Caki2 (cell line): ENCODE results near the gene FAM3B. TPM values are rescaled to one million over a fixed set of nuclear protein-coding genes. Genes with fewer than 3 reads are reported as not detected.

Source experiments
- DNase-seq: peaks from one replicate; pipeline ENCODE4 v3.0.0-alpha.2; 2015; ENCODE audit warnings: low read depth
- in situ Hi-C: cut with HindIII; loops from 2 replicates; pipeline ENCODE4 v1.10.0; 2016; ENCODE audit warnings: low sequenced_read_pairs, low pct_unique_long_range_greater_than_20kb, mixed read lengths
- total RNA-seq: library from RNA; depleted of rRNA; stranded (reverse); fragments of >200 nt; shearing (Covaris generic); gene quantifications from 2 replicates; pipeline ENCODE4 v1.2.3, GENCODE V29; 2014; ENCODE audit warnings: low replicate concordance

Gene FAM3B
- total RNA-seq, 1 experiment from 2014 or later: not detected

DNA sequence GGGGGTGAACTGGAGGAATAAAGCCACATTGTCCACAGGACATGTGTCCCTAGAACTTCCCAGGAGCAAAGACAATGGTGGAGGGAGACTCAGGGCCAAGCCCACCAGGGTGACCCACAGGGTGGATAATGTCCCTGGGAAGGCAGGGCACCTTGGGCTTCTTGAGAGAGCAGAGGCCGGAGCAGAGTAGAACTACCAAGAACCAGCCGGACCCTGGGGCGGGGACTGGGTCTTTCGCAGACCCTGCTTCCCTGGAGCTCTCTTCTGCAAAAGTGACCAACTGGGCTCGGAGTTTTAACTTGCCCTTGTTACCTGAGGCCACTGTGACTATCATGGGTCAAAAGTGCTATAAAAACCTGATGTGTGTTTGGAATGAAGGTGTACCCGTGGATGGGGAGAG, 875 bp upstream of the FAM3B start:
- no peak for DNase-seq
- in situ Hi-C loops: no loop called here

DNA sequence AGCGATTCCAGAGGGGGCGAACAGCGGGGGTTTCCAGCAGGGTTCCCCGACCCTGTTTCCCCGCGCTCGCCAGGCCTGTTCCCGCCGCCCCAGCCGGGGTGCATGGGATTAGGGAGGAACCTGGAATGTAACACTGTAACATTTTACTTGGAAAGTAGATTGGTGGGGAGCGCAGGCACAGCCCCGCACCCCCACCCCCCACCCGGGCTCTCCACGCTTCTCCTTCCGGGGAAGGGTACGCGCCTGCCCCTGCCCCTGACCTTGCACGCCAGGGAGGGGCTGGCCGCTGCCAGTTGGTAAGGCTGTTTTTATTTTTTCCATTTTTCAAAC, 427 bp downstream of the FAM3B start:
- no peak for DNase-seq
- in situ Hi-C loops: no loop called here

DNA sequence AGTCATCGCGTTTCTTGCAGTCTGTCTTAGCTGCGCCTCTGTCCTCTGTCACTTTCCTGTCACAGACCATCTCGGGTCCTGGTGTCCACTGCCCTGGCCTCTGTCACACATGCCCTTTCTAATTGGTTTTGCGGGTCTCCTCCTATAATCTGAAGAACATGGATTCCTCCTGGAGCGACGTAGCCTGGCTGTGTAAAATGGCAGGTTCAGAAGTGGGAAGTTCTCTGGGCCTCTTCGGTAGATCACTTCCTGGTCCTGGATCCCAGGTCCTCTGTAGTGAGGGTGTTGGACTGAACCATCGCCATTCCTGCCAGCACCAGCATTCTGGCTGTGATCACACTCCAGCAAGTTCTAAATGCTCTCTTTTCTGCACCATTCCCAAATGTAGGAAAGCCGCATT, 857 bp downstream of the FAM3B start:
- no peak for DNase-seq
- in situ Hi-C loops: no loop called here

DNA sequence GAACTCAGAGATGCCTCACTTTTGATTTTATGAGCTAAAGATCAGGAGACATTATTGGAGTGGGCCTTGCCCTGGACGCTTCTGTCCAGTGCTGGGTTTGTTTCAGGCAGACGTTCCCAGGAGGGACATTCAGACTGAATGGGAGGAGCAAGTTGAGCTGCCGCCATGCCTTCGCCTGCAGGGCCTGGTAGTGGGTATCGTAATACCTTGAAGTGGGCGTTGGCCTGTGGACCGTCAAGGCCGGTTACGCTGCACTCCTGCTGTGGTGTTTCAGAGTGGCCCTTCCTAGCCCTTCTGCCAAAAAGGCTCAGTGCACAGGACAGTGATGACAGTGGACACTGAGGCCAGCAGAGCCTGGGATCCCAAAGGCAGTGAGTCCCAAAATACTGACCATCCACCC, 1.6 kb downstream of the FAM3B start:
- no peak for DNase-seq
- in situ Hi-C loops: no loop called here

- no peak for DNase-seq
- in situ Hi-C loops: no loop called here
Observed at GRCh38 chr21:41319273-41319672, 2.7 kb downstream of the FAM3B start.

DNA sequence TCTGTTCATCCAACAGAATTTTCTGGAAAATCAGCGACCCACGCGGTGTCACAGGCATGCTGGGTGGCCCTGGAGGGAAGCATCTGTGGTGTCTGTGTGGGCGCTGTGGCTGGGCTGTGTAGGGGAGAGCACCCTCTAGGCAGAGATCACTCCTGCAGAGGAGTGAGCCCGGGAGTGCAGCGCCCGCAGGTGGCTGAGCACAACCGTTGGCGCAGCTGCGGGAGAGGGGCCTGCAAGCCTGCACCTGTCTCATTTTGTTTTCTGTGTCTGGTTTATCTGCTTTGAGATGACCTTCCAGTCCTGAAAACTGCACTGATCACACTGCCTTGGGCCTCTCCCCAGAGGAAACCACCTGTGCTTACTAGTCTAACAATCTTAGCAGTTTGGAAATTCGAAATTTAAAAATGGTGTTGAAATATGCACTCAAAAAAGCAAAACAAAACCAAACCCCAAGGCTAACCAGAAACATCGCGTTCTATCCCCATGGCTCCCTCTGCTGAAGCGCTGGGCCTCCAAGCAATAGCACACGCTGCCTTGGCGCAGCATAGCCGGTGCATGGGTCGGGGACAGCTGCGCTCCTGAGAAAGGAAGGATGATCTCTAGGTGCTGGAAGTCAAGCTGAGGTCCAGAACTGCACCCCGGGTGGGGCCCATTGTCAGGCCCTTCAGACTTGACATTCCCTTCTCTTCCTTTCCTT, 4.8 kb downstream of the FAM3B start:
- no peak for DNase-seq
- in situ Hi-C loops: no loop called here

- no peak for DNase-seq
- in situ Hi-C loops: no loop called here
Observed at GRCh38 chr21:41321908-41322495, 5.4 kb downstream of the FAM3B start.

- in situ Hi-C loops: no loop called here
Observed at GRCh38 chr21:41322496-41323382, 6.1 kb downstream of the FAM3B start.

GRCh38 chr21:41325138-41325912, 8.7 kb downstream of the FAM3B start:
- no peak for DNase-seq
- in situ Hi-C loops: no loop called here

More at GRCh38 chr21:41322496-41323382, 6.1 kb downstream of the FAM3B start:
- DNase-seq: no peak

DNA sequence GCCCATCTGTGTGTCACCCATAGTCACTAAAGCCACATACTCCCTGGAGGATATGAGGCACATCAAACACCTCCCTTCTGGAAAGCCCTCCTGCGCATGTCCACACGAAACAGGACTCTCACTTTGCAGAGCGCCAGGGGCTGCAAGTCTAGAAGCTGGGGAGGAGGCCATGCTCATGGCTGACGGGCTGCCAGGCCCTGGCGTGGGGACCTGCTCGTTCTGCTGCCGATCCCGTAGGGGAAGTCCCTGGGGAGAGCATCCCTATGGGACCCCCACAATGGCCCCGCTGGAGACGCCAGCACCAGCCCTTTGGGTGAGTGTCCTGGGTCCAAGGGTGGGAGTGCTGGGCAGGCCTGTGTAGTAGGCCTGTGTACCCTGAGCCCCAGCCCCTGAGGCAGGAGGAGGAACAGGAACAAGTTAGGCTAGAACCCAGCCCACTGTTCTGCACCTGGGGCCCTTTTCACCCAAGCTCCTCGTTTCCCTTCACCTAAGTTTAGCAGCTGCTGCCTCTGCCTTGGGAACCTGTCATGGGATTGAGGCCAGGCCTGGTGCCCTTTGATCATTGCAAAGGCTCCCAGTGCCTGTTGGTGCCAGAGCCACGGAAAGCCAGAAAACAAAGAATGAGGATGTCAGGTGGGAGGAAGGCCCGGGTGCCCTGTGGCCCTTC, 9.9 kb downstream of the FAM3B start:
- in situ Hi-C loops: no loop called here
- DNase-seq: no peak

- DNase-seq: no peak
- in situ Hi-C loops: no loop called here
Observed at GRCh38 chr21:41327753-41328152, 11.2 kb downstream of the FAM3B start.

DNA sequence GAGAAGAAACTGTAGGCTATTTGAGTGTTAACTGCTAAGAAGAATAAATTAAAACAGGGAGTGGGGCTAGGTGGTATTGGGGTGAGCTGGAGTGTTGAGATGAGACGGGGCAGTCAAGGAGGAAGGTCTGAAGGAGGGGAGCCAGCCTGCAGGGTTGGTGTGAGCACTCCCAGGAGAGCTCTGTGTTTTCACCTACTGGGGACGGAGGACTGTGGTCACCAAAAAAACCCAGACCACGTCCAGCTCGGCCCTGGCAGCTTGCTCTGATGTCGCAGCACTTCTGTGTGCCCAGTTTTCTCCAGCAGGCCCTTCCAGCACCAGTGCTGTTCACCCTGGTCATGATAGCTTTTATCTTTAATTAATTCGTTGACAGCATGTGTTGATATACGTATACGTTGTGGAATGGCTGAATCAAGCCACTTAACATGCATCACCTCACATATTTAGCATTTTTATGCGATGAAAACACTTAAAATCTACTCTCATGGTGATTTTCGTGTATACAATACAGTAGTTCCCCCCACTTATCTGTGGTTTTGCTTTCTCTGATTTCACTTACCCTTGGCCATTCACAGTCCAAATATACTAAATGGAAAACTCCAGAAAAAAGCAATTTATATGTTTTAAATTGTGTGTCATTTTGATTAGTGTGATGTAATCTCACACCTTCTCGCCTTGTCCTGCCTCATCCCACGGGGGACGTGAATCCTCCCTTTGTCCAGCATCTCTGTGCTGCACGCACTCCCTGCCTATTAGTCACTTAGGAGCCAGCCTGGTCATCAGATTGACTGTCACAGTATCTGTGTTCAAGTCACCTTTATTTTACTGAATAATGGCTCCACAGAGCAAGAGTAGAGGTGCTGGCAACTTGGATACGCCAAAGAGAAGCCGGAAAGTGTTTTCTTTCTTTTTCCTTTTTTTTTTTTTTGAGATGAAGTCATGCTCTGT, 12.3 kb downstream of the FAM3B start:
- DNase-seq: peak; percentile 4
- in situ Hi-C loops: no loop called here

DNA sequence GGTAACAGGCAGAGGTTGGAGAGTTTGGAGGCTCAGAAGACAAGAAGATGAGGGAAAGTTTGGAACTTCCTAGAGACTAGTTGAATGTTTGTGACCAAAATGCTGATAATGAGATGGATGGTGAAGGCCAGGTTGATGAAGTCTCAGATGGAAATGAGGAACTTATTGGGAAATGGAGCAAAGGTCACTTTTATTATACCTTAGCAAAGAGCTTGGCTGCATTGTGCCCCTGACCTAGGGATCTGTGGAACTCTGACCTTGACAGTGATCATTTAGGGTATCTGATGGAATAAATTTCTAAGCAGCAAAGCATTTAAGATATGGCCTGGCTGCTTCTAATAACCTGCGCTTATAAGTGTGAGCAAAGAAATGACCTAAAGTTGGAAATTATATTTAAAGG, 17.2 kb downstream of the FAM3B start:
- DNase-seq: no peak
- in situ Hi-C loops: no loop called here

GRCh38 chr21:41337515-41337914, 20.9 kb downstream of the FAM3B start:
- in situ Hi-C loops: no loop called here
- no peak for DNase-seq

DNA sequence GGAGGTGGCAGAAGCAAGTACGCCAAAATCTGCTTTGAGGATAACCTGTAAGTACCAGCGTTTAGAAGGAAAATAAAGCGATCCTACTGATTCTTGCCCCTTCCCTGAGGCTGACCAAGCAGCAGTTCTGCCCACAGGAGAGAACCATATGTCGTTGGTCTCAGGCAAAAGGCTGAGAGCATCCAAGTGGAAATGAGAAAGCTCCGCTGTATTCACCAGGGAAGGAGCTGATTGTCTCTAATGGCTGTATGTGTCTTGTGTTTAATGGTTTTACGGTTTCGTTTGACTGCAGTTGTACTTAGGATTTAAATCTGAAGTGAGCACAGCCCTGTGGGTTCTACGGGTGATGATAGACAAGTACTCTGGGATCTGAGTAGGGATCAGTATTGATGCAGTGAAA, 21.9 kb downstream of the FAM3B start:
- in situ Hi-C loops: no loop called here
- DNase-seq: no peak

- DNase-seq: no peak
Observed at GRCh38 chr21:41342035-41342434, 25.4 kb downstream of the FAM3B start.

DNA sequence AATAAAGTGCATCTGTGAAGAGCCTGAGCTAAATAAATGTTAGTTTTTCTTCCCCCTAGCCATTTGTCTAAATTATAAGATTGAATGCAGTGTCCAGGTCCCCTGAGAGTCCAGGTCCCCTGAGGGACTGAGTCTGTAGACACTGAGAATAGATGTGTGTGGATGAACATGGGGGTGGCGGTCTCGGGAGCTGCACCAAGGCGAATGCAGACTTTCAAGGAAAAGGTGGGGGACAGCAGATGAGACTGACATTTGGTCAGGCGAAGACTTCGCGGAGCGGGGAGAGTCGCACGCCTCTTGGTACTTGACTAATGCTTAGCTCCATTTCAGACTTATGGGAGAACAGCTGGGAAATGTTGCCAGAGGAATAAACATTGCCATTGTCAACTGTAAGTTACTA, 27.5 kb downstream of the FAM3B start:
- DNase-seq: no peak
- in situ Hi-C loops: no loop called here

More at GRCh38 chr21:41342035-41342434, 25.4 kb downstream of the FAM3B start:
- in situ Hi-C loops: no loop called here
